HEK293T (cell line): Measurements from ENCODE around the gene PRMT7.

Source experiments
- CTCF ChIA-PET: fragments of 350-600 bp; formaldehyde crosslinking; extraction: SDS; loops from one replicate; lab custom pipeline; 2021; ENCODE audit warnings: antibody characterized with exemption, inconsistent platforms; lab: Yijun Ruan, JAX
- POLR2A ChIA-PET: fragments of 350-600 bp; formaldehyde crosslinking; extraction: SDS; loops from one replicate; lab custom pipeline; 2020; ENCODE audit warnings: antibody characterized with exemption, inconsistent platforms; lab: Yijun Ruan, JAX
- DNase-seq: peaks from one replicate; pipeline ENCODE4 v3.0.0; 2012; ENCODE audit warnings: mixed read lengths; ENCODE audit errors: extremely low spot score
- ARNT ChIP-seq: fragments of 450-650 bp; IDR thresholded peaks from 2 replicates; pipeline ENCODE4 v1.6.1; 2017; ENCODE audit warnings: mild to moderate bottlenecking
- BHLHE40 ChIP-seq: fragments of 450-650 bp; IDR thresholded peaks from 2 replicates; pipeline ENCODE4 v1.6.1; 2016; ENCODE audit warnings: mild to moderate bottlenecking, moderate library complexity, borderline replicate concordance
- CTBP1 ChIP-seq: fragments of 450-650 bp; IDR thresholded peaks from 2 replicates; pipeline ENCODE4 v1.6.1; 2016; ENCODE audit warnings: borderline replicate concordance
- ELF4 ChIP-seq: fragments of 450-650 bp; IDR thresholded peaks from 2 replicates; pipeline ENCODE4 v1.6.1; 2017; ENCODE audit warnings: antibody characterized with exemption
- FOXA1 ChIP-seq: fragments of 450-650 bp; IDR thresholded peaks from 2 replicates; pipeline ENCODE4 v1.6.1; 2016; ENCODE audit warnings: mild to moderate bottlenecking
- FOXK2 ChIP-seq: fragments of 450-650 bp; IDR thresholded peaks from 2 replicates; pipeline ENCODE4 v1.6.1; 2016; ENCODE audit warnings: mild to moderate bottlenecking
- FOXM1 ChIP-seq: fragments of 450-650 bp; IDR thresholded peaks from 2 replicates; pipeline ENCODE4 v1.6.1; 2017; ENCODE audit warnings: mild to moderate bottlenecking, borderline replicate concordance
- HDGF ChIP-seq: fragments of 450-650 bp; IDR thresholded peaks from 2 replicates; pipeline ENCODE4 v1.6.1; 2017; ENCODE audit warnings: antibody characterized with exemption, borderline replicate concordance
- L3MBTL2 ChIP-seq: fragments of 450-650 bp; conservative IDR thresholded peaks from 2 replicates; pipeline ENCODE4 v1.6.1; 2016; ENCODE audit warnings: mild to moderate bottlenecking
- LEF1 ChIP-seq: fragments of 450-650 bp; IDR thresholded peaks from 2 replicates; pipeline ENCODE4 v1.6.1; 2017; ENCODE audit warnings: mild to moderate bottlenecking, borderline replicate concordance
- NFRKB ChIP-seq: fragments of 450-650 bp; IDR thresholded peaks from 2 replicates; pipeline ENCODE4 v1.6.1; 2016; ENCODE audit warnings: mild to moderate bottlenecking, moderate library complexity
- SP1 ChIP-seq: fragments of 450-650 bp; IDR thresholded peaks from 2 replicates; pipeline ENCODE4 v1.6.1; 2017
- SUZ12 ChIP-seq: fragments of 450-650 bp; IDR thresholded peaks from 2 replicates; pipeline ENCODE4 v1.6.1; 2016; ENCODE audit warnings: mild to moderate bottlenecking
- TARDBP ChIP-seq: fragments of 450-650 bp; IDR thresholded peaks from 2 replicates; pipeline ENCODE4 v1.6.1; 2016
- ZNF384 ChIP-seq: fragments of 450-650 bp; IDR thresholded peaks from 2 replicates; pipeline ENCODE4 v1.6.1; 2016
- TF ChIP-seq, protein P1 (sequence below): fragments of 450-650 bp; IDR thresholded peaks from 2 replicates; pipeline ENCODE4 v1.6.1; 2016

Gene PRMT7

DNA sequence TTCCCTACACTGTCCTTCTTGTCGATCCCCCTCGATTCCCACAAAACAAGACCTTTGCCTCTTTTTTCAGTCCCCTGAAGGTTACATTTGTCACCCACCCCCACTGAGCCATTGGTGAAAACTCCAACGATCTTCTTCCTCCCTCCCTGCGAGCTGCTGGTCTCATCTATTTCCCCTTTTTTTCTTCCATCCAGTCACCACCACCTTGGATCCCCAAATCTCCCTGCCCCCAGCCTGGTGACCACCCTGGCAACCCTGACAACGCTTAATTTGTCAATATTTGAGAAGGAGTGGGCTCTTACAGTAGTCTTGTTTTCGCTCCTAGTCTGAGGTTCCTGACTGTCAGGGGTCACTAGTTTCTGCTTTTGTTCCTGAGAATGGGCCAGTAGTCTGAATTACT is 74.6 kb downstream of the PRMT7 start:
- ChIA-PET CTCF (no interaction called here), POLR2A (no interaction called here)
- no peak for DNase-seq
- TF ChIP-seq FOXA1, result no peak

DNA sequence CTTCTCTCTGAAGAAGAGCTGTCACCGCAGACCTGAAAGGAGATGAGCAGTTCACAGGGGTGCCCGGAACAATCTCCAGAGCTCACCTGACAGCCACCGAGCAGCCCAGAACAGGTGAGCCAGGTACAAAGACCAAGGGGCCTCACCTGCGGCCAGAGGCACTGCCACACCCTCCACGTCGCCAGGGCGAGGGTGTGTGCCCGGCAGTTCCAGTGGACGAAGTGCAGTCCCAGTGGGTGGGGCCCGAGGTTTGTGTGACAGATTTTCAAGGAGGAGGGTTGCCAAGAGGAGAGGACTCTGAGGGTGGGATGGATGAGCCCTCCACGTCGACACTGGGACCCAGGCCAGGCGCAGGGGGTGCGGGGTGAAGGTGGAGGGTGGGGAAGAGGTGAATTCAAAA is 75.8 kb downstream of the PRMT7 start:
- ChIA-PET CTCF (no interaction called here), POLR2A (no interaction called here)
- TF ChIP-seq FOXK2, result no peak
- TF ChIP-seq SP1, result no peak
- no peak for TF ChIP-seq L3MBTL2
- TF ChIP-seq ZNF384, result no peak
- DNase-seq, result no peak

DNA sequence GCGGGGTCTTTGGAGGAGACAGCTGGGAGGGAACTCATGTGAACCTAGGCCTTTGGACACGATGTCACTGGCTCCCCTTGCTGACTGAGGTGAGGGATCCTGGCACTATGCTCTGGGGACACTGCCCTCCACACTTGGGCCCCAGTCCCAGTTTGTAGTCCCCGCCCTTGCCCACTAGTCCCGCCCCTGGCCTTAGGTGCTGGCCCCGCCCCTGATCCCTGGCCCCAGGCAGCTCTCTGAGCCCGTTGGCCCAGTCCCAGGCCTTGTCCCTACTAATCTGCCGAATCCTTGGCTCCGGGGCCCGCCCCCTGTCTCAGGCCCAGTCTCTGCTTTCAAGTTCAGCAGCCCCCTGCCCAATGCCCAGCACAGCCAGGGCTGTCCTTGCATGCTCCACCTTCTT is 76.5 kb downstream of the PRMT7 start:
- no peak for DNase-seq
- ChIA-PET POLR2A (no interaction called here), CTCF (no interaction called here)
- TF ChIP-seq, protein P1, sequence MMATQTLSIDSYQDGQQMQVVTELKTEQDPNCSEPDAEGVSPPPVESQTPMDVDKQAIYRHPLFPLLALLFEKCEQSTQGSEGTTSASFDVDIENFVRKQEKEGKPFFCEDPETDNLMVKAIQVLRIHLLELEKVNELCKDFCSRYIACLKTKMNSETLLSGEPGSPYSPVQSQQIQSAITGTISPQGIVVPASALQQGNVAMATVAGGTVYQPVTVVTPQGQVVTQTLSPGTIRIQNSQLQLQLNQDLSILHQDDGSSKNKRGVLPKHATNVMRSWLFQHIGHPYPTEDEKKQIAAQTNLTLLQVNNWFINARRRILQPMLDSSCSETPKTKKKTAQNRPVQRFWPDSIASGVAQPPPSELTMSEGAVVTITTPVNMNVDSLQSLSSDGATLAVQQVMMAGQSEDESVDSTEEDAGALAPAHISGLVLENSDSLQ, result no peak
- TF ChIP-seq FOXK2, result no peak
- TF ChIP-seq FOXA1, result no peak
- no peak for TF ChIP-seq CTBP1
- TF ChIP-seq ZNF384, result no peak
- TF ChIP-seq ELF4, result no peak
- TF ChIP-seq FOXM1, result no peak
- no peak for TF ChIP-seq NFRKB

DNA sequence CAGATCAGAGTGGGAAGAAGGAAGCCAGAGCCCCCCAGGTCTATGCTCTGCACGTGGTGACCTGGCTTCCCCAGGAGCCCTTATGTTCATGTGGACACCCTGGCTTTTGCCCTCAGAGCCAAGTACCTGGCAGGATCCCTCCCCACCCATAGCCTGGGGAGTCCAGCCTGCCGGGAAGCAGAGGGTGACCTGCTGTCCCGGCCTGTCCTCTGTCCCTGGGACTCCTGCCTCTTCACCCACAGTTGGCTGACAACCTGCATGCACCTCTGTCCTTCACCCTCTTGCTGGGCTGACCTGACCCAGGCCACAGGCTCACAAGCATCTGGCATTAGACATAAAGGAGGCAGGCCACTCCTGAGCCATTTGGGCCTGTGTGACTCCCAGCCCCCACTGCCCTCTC is 77.3 kb downstream of the PRMT7 start:
- no peak for DNase-seq
- CTCF ChIA-PET, result interaction anchor here (1.1 kb wide), 1 partner anchor 12 kb away, joined by 3 read pairs; no protein-coding TSS in a partner anchor
- POLR2A ChIA-PET, result no interaction called here
- no peak for TF ChIP-seq ARNT
- TF ChIP-seq FOXK2, result no peak
- TF ChIP-seq L3MBTL2, result no peak
- TF ChIP-seq BHLHE40, result no peak
- TF ChIP-seq CTBP1, result no peak
- no peak for TF ChIP-seq FOXM1
- no peak for TF ChIP-seq HDGF
- no peak for TF ChIP-seq LEF1
- no peak for TF ChIP-seq NFRKB
- no peak for TF ChIP-seq ELF4
- no peak for TF ChIP-seq SP1
- no peak for TF ChIP-seq SUZ12
- TF ChIP-seq TARDBP, result no peak
- TF ChIP-seq FOXA1, result no peak
- no peak for TF ChIP-seq ZNF384
- TF ChIP-seq, protein P1, result no peak

DNA sequence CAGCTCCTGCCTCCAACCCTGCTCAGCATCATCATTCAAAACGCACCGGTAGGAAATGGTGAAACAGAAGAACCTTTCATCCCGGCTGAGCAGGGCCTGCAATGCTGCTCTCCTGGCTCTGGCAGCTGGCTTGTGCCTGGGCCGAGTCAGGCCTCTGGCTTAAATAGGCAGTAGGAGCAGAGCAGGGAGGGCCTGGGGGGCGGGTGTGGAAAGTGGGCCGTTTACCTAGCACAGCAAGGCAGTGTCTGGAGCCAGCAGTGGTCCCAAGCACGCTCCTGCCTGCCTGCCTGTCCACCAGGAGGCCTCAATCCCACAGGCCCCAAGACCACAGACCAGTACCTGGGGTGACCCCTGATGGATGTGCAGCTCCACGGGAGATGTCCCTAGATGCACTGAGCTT is 78.2 kb downstream of the PRMT7 start:
- no peak for DNase-seq
- POLR2A ChIA-PET, result no interaction called here
- TF ChIP-seq ELF4 (no peak), TARDBP (no peak), FOXK2 (no peak), SUZ12 (no peak), HDGF (no peak), BHLHE40 (no peak), LEF1 (no peak), ARNT (no peak), L3MBTL2 (no peak)
- TF ChIP-seq, protein P1, result no peak
- CTCF ChIA-PET, result interaction anchor here (1.1 kb wide), 1 partner anchor 13 kb away, joined by 3 read pairs; no protein-coding TSS in a partner anchor

DNA sequence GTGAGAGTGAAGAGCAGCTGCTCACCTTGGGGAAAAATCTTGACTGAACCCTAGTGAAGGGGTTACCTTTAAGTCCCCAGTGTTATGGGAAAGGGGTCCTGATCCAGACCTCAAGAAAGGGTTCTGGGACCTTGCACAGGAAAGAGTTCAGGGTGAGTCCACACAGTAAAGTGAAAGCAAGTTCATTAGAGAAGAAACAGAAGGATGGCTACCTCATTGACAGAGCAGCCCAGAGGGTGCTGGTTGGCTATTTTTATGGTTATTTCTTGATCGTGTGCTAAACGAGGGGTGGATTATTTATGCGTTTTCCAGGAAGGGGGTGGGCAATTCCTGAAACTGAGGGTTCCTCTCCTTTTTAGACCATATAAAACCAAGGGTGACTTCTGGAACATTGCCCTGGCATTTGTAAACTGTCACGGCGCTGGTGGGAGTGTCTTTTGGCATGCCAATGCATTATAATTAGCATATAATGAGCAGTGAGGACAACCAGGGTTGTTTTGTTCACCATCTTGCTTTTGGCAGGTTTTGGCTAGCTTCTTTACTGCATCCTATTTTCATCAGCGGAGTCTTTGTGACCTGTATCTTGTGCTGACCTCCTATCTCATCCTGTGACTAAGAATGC is 79.0 kb downstream of the PRMT7 start:
- TF ChIP-seq L3MBTL2 (no peak), SUZ12 (no peak), HDGF (no peak), ARNT (no peak), SP1 (no peak), NFRKB (no peak), ELF4 (no peak), TARDBP (no peak), ZNF384 (no peak), FOXA1 (no peak), FOXK2 (no peak), BHLHE40 (no peak)
- TF ChIP-seq, protein P1, result no peak
- ChIA-PET POLR2A (no interaction called here), CTCF (no interaction called here)
- no peak for DNase-seq

DNA sequence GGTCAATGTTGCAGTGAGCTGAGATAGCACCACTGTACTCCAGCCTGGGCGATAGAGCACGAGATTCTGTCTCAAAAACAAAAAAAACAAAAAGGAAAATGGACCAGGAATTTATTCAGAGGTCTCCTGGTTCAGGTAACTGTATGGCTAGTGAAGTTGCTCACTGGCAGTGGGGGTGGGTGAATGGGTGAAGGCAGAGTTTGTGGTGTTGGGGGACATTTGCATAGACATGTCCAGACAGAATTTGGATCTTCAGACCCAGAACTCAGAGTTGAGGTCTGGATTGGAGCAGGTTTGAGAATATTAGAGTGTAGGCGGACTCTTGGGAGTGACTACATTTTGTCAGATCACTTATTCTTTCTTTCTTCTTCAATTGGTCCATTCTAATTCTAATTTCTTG is 82.5 kb downstream of the PRMT7 start:
- no peak for TF ChIP-seq TARDBP
- no peak for TF ChIP-seq SUZ12
- TF ChIP-seq SP1, result no peak
- TF ChIP-seq FOXM1, result no peak
- TF ChIP-seq CTBP1, result no peak
- no peak for TF ChIP-seq ZNF384
- no peak for TF ChIP-seq BHLHE40
- no peak for TF ChIP-seq ARNT
- ChIA-PET CTCF (no interaction called here), POLR2A (no interaction called here)
- DNase-seq, result no peak
